Left ventricle myocardium inferior (tissue), 1 donor: ENCODE results near the gene DLX5. TPM values are rescaled to one million over a fixed set of nuclear protein-coding genes. Genes with fewer than 3 reads are reported as not detected.
"Not testable (repeated sequence)": the region's sequence is repeated elsewhere in the genome, so short reads cannot be mapped to it uniquely, and the experiment has no call there.

Experiments
- DNase-seq: peaks from one replicate; pipeline ENCODE4 v3.0.0-alpha.2; 2020
- H3K27ac ChIP-seq: fragments of 200-600 bp; replicated peaks from 2 replicates; pipeline ENCODE4 v1.8.0; 2021
- H3K27me3 ChIP-seq: fragments of 200-600 bp; 2 replicates; pipeline ENCODE4 v1.8.0; 2021; ENCODE audit warnings: low read depth
- H3K36me3 ChIP-seq: fragments of 200-600 bp; 2 replicates; pipeline ENCODE4 v1.8.0; 2021
- H3K4me1 ChIP-seq: fragments of 200-600 bp; 2 replicates; pipeline ENCODE4 v1.8.0; 2021
- H3K4me3 ChIP-seq: fragments of 200-600 bp; 2 replicates; pipeline ENCODE4 v1.8.0; 2021; ENCODE audit warnings: mild to moderate bottlenecking, moderate library complexity
- H3K9me3 ChIP-seq: fragments of 200-600 bp; replicated peaks from 2 replicates; pipeline ENCODE4 v1.8.0; 2021
- intact Hi-C: fragments of 100-400 bp; cut with micrococcal nuclease; formaldehyde crosslinking; loops from one replicate; pipeline ENCODE4 v1.11.0; 2022
- total RNA-seq: library from RNA; stranded (reverse); fragmentation: NEBNext Ultra II Directional; extraction: Animal tissue kit (Norgen Biotek cat#: 25700); gene quantifications from one replicate; pipeline ENCODE4 v1.2.1, GENCODE V29; 2021
- TF ChIP-seq, protein P1 (sequence below): fragments of 200-600 bp; IDR thresholded peaks from 2 replicates; pipeline ENCODE4 v1.8.0; 2021; ENCODE audit warnings: antibody characterized with exemption, mild to moderate bottlenecking, borderline replicate concordance
- donor health status: DM: no; HTN: yes; CAD: no; lungs with severe emphysema.

Gene DLX5
- total RNA-seq, 1 donor from 2014 or later: not detected

- peaks cover 83% of the 10 kb centered on the region for H3K27me3 ChIP-seq
- intact Hi-C loops: no loop called here
- no peak overlapping the region for H3K27ac ChIP-seq
- H3K36me3 ChIP-seq: no peaks in the 10 kb centered on the region
- H3K4me1 ChIP-seq: no peaks in the 10 kb centered on the region
- no peak overlapping the region for H3K4me3 ChIP-seq
- TF ChIP-seq, protein P1, sequence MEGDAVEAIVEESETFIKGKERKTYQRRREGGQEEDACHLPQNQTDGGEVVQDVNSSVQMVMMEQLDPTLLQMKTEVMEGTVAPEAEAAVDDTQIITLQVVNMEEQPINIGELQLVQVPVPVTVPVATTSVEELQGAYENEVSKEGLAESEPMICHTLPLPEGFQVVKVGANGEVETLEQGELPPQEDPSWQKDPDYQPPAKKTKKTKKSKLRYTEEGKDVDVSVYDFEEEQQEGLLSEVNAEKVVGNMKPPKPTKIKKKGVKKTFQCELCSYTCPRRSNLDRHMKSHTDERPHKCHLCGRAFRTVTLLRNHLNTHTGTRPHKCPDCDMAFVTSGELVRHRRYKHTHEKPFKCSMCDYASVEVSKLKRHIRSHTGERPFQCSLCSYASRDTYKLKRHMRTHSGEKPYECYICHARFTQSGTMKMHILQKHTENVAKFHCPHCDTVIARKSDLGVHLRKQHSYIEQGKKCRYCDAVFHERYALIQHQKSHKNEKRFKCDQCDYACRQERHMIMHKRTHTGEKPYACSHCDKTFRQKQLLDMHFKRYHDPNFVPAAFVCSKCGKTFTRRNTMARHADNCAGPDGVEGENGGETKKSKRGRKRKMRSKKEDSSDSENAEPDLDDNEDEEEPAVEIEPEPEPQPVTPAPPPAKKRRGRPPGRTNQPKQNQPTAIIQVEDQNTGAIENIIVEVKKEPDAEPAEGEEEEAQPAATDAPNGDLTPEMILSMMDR: no peak
- no peaks in the 10 kb centered on the region for H3K9me3 ChIP-seq
- no peak for DNase-seq
Measured at GRCh38 chr7:97039374-97040065, 14.9 kb upstream of the DLX5 start.

- H3K27ac ChIP-seq, H3K36me3 ChIP-seq, H3K4me1 ChIP-seq, DNase-seq, intact Hi-C loops, H3K9me3 ChIP-seq, H3K4me3 ChIP-seq: not testable (repeated sequence)
- peaks cover 81% of the 10 kb centered on the region for H3K27me3 ChIP-seq
Measured at GRCh38 chr7:97034213-97034852, 9.7 kb upstream of the DLX5 start.

DNA sequence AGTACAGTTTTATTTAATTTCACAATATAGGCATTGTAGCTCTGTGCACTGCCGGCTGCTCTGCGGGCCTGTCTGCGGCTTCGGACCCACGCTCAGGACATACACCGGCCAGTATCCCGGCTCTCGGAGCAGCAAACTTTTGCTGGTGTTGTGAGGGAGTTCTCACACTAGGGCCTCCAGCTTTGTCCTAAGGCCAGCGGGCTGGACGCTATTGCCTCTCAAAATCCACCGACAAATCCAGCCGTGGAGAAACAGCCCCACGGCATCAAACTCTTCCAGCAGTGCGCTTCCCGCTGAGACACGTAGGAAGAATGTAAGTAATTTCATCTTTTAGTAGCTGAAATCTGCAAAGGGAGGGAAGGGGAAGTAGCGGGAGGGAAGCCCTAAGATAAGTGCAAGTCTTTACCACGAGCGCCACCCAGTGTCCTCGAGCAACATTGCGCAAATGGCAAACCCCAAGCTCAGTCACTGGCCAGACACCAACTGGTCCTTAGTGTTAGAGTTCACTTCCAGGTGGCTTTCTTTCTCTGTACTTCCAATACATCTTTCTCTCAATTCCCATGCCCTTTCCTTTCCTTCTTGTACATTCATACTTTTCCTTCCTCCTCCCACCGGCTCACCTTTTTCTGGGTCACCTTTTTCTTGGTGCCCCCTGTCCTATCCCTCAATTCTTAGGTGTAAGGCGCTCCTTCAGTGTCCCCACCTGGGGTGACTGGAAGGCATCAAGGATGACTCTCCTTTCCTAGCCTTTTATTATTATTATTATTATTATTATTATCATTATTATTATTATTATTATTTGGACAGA lies 3.0 kb upstream of the DLX5 start:
- intact Hi-C loops: loop anchor here (5.0 to 10.0 kb wide), 2 partner anchors 950 to 1113 kb away; no protein-coding TSS in a partner anchor
- TF ChIP-seq, protein P1: peak; percentile 88
- peak overlapping the region; percentile 66 for H3K4me3 ChIP-seq
- H3K27ac ChIP-seq: no peak overlapping the region
- H3K36me3 ChIP-seq: no peaks in the 10 kb centered on the region
- peak; percentile 62 for DNase-seq
- H3K27me3 ChIP-seq: peaks cover 99% of the 10 kb centered on the region
- peaks cover 46% of the 10 kb centered on the region for H3K4me1 ChIP-seq
- no peaks in the 10 kb centered on the region for H3K9me3 ChIP-seq

DNA sequence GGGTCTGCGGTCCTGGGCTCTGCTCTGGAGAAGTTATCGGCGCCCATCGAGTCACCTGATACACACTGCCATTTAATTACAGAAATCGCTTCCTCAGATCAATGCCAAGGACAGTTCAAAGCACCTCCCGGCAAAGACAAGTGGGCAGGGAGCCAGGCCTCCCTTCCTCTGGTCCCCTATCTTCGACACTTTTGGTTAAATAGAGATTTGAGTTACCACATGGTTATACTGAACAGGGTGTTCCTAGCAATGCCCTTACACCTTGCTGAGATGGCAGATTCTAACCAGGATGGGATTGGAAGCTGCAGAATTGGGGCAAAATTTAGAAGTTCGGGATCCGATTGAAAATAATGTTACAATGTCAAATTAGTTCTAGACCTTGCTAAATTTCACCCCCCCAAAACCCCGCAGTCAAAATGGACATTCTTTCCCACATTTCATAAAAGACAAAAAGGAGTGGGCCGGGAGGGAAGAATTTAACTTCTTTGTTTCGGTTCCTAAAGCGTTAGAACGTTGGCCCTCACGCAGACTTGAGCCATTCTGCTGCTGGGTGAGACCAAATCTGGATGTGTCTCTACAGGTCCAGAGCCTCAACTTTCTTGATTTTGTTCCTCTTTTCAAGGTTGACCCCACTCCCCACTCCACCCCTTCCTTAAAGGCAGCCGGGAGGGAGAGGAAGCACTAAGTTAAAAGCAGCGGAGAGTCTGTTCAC lies 2.2 kb upstream of the DLX5 start:
- no peaks in the 10 kb centered on the region for H3K9me3 ChIP-seq
- TF ChIP-seq, protein P1: no peak
- no peak for DNase-seq
- peaks cover 49% of the 10 kb centered on the region for H3K4me1 ChIP-seq
- H3K36me3 ChIP-seq: no peaks in the 10 kb centered on the region
- peaks cover 100% of the 10 kb centered on the region for H3K27me3 ChIP-seq
- intact Hi-C loops: loop anchor here (5.0 to 10.0 kb wide), 2 partner anchors 950 to 1112 kb away; no protein-coding TSS in a partner anchor
- H3K4me3 ChIP-seq: peak overlapping the region; percentile 66
- H3K27ac ChIP-seq: no peak overlapping the region

GRCh38 chr7:97025983-97026714 lies 1.5 kb upstream of the DLX5 start:
- no peak for DNase-seq
- Histone ChIP-seq H3K36me3 (no peaks in the 10 kb centered on the region), H3K27me3 (peaks cover 100% of the 10 kb centered on the region), H3K27ac (no peak overlapping the region), H3K4me3 (peak overlapping the region; percentile 66), H3K9me3 (no peaks in the 10 kb centered on the region), H3K4me1 (peaks cover 57% of the 10 kb centered on the region)
- intact Hi-C loops: loop anchor here (5.0 to 10.0 kb wide), 2 partner anchors 949 to 1111 kb away; no protein-coding TSS in a partner anchor
- TF ChIP-seq, protein P1: no peak
